SU-DHL-6 (cell line): ENCODE data around the gene SEMA4C.

Experiments
- H2AFZ ChIP-seq: fragments of 200-600 bp; sonication (generic); 2 replicates; pipeline ENCODE4 v1.6.1; 2014; ENCODE audit warnings: low read depth, mild to moderate bottlenecking, moderate library complexity, mixed read lengths, antibody characterized with exemption, low read length; ENCODE audit not compliant: severe bottlenecking
- H3F3A ChIP-seq: fragments of 200-600 bp; shearing (Covaris generic); 2 replicates; pipeline ENCODE4 v1.6.0; 2016; ENCODE audit warnings: antibody characterized with exemption, mild to moderate bottlenecking; ENCODE audit not compliant: insufficient read depth
- H3K27ac ChIP-seq: fragments of 200-600 bp; sonication (generic); 2 replicates; pipeline ENCODE4 v1.5.1; 2016; ENCODE audit warnings: low read depth, mild to moderate bottlenecking, low read length, moderate library complexity, mixed read lengths
- H3K27me3 ChIP-seq: fragments of 200-600 bp; sonication (generic), shearing (Covaris generic); 2 replicates; pipeline ENCODE4 v1.6.0; 2014; ENCODE audit warnings: mild to moderate bottlenecking, low read length
- H3K36me3 ChIP-seq: fragments of 200-600 bp; sonication (generic); 2 replicates; pipeline ENCODE4 v1.6.1; 2014; ENCODE audit warnings: mild to moderate bottlenecking, low read length, mixed read lengths
- H3K4me2 ChIP-seq: fragments of 300-600, 200-600 bp; shearing (Covaris generic), sonication (generic); 2 replicates; pipeline ENCODE4 v1.6.0; 2014; ENCODE audit warnings: low read length, low read depth, mild to moderate bottlenecking; ENCODE audit not compliant: poor library complexity, severe bottlenecking
- H3K4me3 ChIP-seq: fragments of 200-600 bp; sonication (generic); 2 replicates; pipeline ENCODE4 v1.5.1; 2014; ENCODE audit warnings: antibody characterized with exemption, low read length, mild to moderate bottlenecking, mixed read lengths; ENCODE audit not compliant: insufficient read depth, poor library complexity, severe bottlenecking
- H3K79me2 ChIP-seq: fragments of 200-600 bp; sonication (generic); 2 replicates; pipeline ENCODE4 v1.6.1; 2014; ENCODE audit warnings: mild to moderate bottlenecking, low read length, moderate library complexity; ENCODE audit not compliant: insufficient read depth
- H3K9ac ChIP-seq: fragments of 200-600 bp; sonication (generic); 2 replicates; pipeline ENCODE4 v1.7.0; 2014; ENCODE audit warnings: mild to moderate bottlenecking, low read length
- H3K9me2 ChIP-seq: fragments of 200-600 bp; sonication (generic); replicated peaks from 2 replicates; pipeline ENCODE4 v1.6.1; 2014; ENCODE audit warnings: low read length; ENCODE audit not compliant: insufficient read depth
- H3K9me3 ChIP-seq: fragments of 200-600 bp; sonication (generic); 2 replicates; pipeline ENCODE4 v1.6.1; 2014; ENCODE audit warnings: low read length, mixed read lengths; ENCODE audit not compliant: insufficient read depth
- H4K20me1 ChIP-seq: fragments of 200-600 bp; sonication (generic); 2 replicates; pipeline ENCODE4 v1.6.1; 2014; ENCODE audit warnings: low read depth, mild to moderate bottlenecking, antibody characterized with exemption, low read length, moderate library complexity, mixed read lengths
- CTCF ChIP-seq: fragments of 200-600 bp; sonication (generic); IDR thresholded peaks from one replicate; pipeline ENCODE4 v1.5.1; 2017; ENCODE audit warnings: antibody characterized with exemption, mild to moderate bottlenecking, low read length, moderate library complexity; ENCODE audit not compliant: insufficient read depth, poor library complexity, severe bottlenecking
- EZH2phosphoT487 ChIP-seq: fragments of 200-600 bp; sonication (generic), shearing (Covaris generic); conservative IDR thresholded peaks from 2 replicates; pipeline ENCODE4 v1.6.1; 2018; ENCODE audit warnings: mild to moderate bottlenecking, antibody characterized with exemption, low read length, moderate library complexity, mixed read lengths

SEMA4C gene

GRCh38 chr2:96909611-96910021, 39.7 kb upstream of the SEMA4C start:
- Histone ChIP-seq H4K20me1 (no peaks in the 10 kb centered on the region), H3K27me3 (no peaks in the 10 kb centered on the region), H3K4me2 (no peak overlapping the region), H2AFZ (no peak overlapping the region), H3K27ac (no peak overlapping the region), H3K4me3 (no peak overlapping the region), H3K9me2 (no peaks in the 10 kb centered on the region), H3K9ac (no peak overlapping the region), H3K36me3 (no peaks in the 10 kb centered on the region), H3K79me2 (no peaks in the 10 kb centered on the region), H3K9me3 (no peaks in the 10 kb centered on the region), H3F3A (no peaks in the 10 kb centered on the region)
- TF ChIP-seq EZH2phosphoT487, result no peak
- TF ChIP-seq CTCF, result no peak

- no peaks in the 10 kb centered on the region for H3K36me3 ChIP-seq
- H3K9ac ChIP-seq, result no peak overlapping the region
- TF ChIP-seq EZH2phosphoT487, result no peak
- no peak for TF ChIP-seq CTCF
- no peaks in the 10 kb centered on the region for H3K9me3 ChIP-seq
- H4K20me1 ChIP-seq, result no peaks in the 10 kb centered on the region
- H3K4me2 ChIP-seq, result no peak overlapping the region
- H3K4me3 ChIP-seq, result no peak overlapping the region
- H3K27me3 ChIP-seq, result no peaks in the 10 kb centered on the region
- no peak overlapping the region for H3K27ac ChIP-seq
- H3F3A ChIP-seq, result no peaks in the 10 kb centered on the region
- H3K79me2 ChIP-seq, result no peaks in the 10 kb centered on the region
- H3K9me2 ChIP-seq, result no peaks in the 10 kb centered on the region
- H2AFZ ChIP-seq, result no peak overlapping the region
Observed at GRCh38 chr2:96907115-96908041, 37.5 kb upstream of the SEMA4C start.

- Histone ChIP-seq H3F3A (no peaks in the 10 kb centered on the region), H3K27me3 (no peaks in the 10 kb centered on the region), H3K9ac (no peak overlapping the region), H2AFZ (no peak overlapping the region), H3K27ac (no peak overlapping the region), H3K4me3 (no peak overlapping the region), H3K79me2 (no peaks in the 10 kb centered on the region), H3K36me3 (no peaks in the 10 kb centered on the region), H3K9me2 (no peaks in the 10 kb centered on the region), H3K4me2 (no peak overlapping the region), H3K9me3 (no peaks in the 10 kb centered on the region), H4K20me1 (no peaks in the 10 kb centered on the region)
- no peak for TF ChIP-seq CTCF
- no peak for TF ChIP-seq EZH2phosphoT487
Observed at GRCh38 chr2:96906729-96907114, 36.8 kb upstream of the SEMA4C start.
